Chondrocyte (in vitro differentiated cells): ENCODE data around the gene RHOH. TPM values are rescaled to one million over a fixed set of nuclear protein-coding genes. Genes with fewer than 3 reads are reported as not detected.
A peak's percentile ranks its signal among the peaks of the same experiment; 100 is the strongest.

ENCODE experiments used
- DNase-seq: peaks from one replicate; pipeline ENCODE4 v3.0.0; 2021; ENCODE audit warnings: mixed read lengths, low spot score
- H3K27ac Mint-ChIP-seq: one replicate; pipeline ENCODE4 v1.8.0; 2021; ENCODE audit warnings: mild to moderate bottlenecking, moderate library complexity, mixed read lengths; ENCODE audit not compliant: unreplicated experiment
- H3K27me3 Mint-ChIP-seq: 2 replicates; pipeline ENCODE4 v1.8.0; 2021; ENCODE audit warnings: low read depth, mixed read lengths
- H3K36me3 Mint-ChIP-seq: 2 replicates; pipeline ENCODE4 v1.8.0; 2021; ENCODE audit warnings: low read depth, mixed read lengths
- H3K4me1 Mint-ChIP-seq: 2 replicates; pipeline ENCODE4 v1.8.0; 2021; ENCODE audit warnings: low read depth, mild to moderate bottlenecking, mixed read lengths
- H3K4me3 Mint-ChIP-seq: one replicate; pipeline ENCODE4 v1.8.0; 2021; ENCODE audit warnings: mild to moderate bottlenecking, moderate library complexity, mixed read lengths; ENCODE audit not compliant: unreplicated experiment
- H3K9me3 Mint-ChIP-seq: 2 replicates; pipeline ENCODE4 v1.8.0; 2021; ENCODE audit warnings: low read depth, mixed read lengths
- CTCF ChIP-seq: fragments of 200-600 bp; sonication (generic); IDR thresholded peaks from 2 replicates; pipeline ENCODE4 v1.5.0; 2021; ENCODE audit warnings: antibody characterized with exemption, mild to moderate bottlenecking, moderate library complexity
- total RNA-seq: library from RNA; stranded (reverse); gene quantifications from 3 replicates; pipeline ENCODE4 v1.2.1, GENCODE V29; 2021

RHOH gene
- total RNA-seq, 1 donor from 2014 or later: not detected

- H3K36me3 Mint-ChIP-seq: no peaks in the 10 kb centered on the region
- no peak overlapping the region for H3K4me3 Mint-ChIP-seq
- TF ChIP-seq CTCF: no peak
- H3K27ac Mint-ChIP-seq: peak overlapping the region; percentile 52
- H3K4me1 Mint-ChIP-seq: peaks cover 17% of the 10 kb centered on the region
- DNase-seq: no peak
- H3K9me3 Mint-ChIP-seq: peaks cover 5% of the 10 kb centered on the region
- H3K27me3 Mint-ChIP-seq: no peaks in the 10 kb centered on the region
Observed at GRCh38 chr4:40255393-40256281, 58.8 kb downstream of the RHOH start.

DNA sequence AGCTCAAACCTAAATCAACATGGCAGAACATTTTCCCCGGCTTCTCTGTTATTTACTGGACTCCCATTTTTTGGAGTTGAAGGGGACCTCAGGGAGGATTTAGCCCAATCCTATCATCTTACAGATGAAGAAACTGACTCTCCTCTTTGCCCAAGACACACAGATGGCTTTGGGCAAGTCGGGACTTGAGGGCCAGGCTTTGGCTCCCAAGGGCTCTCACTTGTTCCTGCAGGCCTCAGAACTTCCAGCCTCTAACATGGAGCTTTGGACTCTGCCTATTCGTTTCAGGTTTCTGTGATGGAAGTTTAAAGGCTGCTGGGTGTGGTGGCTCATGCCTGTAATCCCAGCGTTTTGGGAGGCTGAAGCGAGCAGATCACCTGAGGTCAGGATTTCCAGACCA, 59.5 kb downstream of the RHOH start:
- Mint-ChIP-seq H3K9me3 (peaks cover 2% of the 10 kb centered on the region), H3K4me3 (no peak overlapping the region), H3K27ac (no peak overlapping the region), H3K4me1 (peaks cover 17% of the 10 kb centered on the region), H3K27me3 (no peaks in the 10 kb centered on the region), H3K36me3 (no peaks in the 10 kb centered on the region)
- no peak for DNase-seq
- no peak for TF ChIP-seq CTCF

DNA sequence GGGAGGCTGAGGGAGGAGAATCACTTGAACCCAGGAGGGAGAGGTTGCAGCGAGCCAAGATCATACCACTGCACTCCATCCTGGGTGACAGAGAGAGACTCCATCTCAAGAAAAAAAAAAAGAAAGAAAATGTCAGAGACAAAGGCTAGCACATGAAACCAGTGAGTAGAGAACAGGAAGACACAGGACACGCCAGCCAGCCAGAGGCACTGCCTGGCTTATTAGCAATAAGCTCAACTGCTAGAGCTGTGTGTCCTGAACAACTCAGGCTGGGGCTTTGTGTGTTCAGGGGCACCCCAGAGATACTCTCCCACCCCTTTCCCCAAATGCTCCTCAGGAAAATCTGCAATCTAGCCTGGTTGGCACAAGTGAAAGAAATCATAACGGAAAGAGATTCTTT, 60.0 kb downstream of the RHOH start:
- no peak for TF ChIP-seq CTCF
- Mint-ChIP-seq H3K36me3 (no peaks in the 10 kb centered on the region), H3K27ac (no peak overlapping the region), H3K4me3 (no peak overlapping the region), H3K27me3 (no peaks in the 10 kb centered on the region), H3K9me3 (no peaks in the 10 kb centered on the region), H3K4me1 (peaks cover 17% of the 10 kb centered on the region)
- no peak for DNase-seq

GRCh38 chr4:40258627-40259026, 61.8 kb downstream of the RHOH start:
- H3K4me3 Mint-ChIP-seq: no peak overlapping the region
- H3K27me3 Mint-ChIP-seq: no peaks in the 10 kb centered on the region
- H3K36me3 Mint-ChIP-seq: no peaks in the 10 kb centered on the region
- H3K27ac Mint-ChIP-seq: no peak overlapping the region
- no peak for TF ChIP-seq CTCF
- no peak for DNase-seq
- H3K4me1 Mint-ChIP-seq: peaks cover 17% of the 10 kb centered on the region
- no peaks in the 10 kb centered on the region for H3K9me3 Mint-ChIP-seq

GRCh38 chr4:40261231-40262076, 64.6 kb downstream of the RHOH start:
- Mint-ChIP-seq H3K9me3 (no peaks in the 10 kb centered on the region), H3K27me3 (no peaks in the 10 kb centered on the region), H3K4me1 (peaks cover 6% of the 10 kb centered on the region), H3K36me3 (no peaks in the 10 kb centered on the region), H3K4me3 (no peak overlapping the region), H3K27ac (no peak overlapping the region)
- no peak for TF ChIP-seq CTCF
- no peak for DNase-seq
